Amniotic stem cell (primary cell): ENCODE results near the gene SIX4.
"Not testable (repeated sequence)": the region's sequence is repeated elsewhere in the genome, so short reads cannot be mapped to it uniquely, and the experiment has no call there.

Source experiments
- DNase-seq: peaks from one replicate; lab custom pipeline; 2025; lab: John Stamatoyannopoulos, UW

SIX4 gene

DNA sequence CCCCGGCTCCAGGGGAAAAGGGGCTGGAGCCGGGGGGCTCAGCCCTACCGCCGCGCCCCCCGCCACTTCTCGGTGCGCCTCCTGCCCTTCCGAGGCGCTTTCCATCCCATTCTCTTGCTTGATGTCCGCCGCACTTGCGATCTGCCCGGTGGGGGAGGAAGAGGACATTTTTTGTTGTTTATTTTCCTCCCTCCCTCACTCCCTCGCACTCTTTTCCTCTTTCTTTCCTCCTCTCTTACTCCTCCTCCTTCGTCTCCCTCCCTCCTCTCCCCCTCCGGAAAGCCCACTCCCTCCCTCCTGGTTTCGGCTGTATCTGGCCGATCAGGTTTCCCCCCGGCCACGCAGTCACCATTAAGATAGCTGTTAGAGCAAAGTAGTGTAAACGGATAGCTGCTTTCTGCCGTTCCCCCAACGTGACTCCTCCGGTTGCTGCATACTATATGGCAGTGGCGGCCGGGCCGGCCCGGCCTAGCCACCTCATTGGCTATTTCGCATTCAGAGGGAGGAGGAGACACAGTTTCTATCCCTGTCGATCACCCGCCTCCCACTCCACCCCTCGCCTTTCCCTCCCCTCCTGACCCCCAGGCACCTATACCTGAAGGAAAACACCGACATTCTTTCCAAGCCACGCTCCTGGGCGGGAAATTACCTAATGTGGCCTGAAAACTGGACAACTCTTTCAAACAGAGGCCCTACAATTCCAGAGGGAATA is at the start of gene SIX4:
Gene SIX4, minus strand, starts transcription at position 445 of the 712 bp plus-strand sequence. Its CDS starts 277 bp downstream, at position 168.
- peak; percentile 81 for DNase-seq

DNA sequence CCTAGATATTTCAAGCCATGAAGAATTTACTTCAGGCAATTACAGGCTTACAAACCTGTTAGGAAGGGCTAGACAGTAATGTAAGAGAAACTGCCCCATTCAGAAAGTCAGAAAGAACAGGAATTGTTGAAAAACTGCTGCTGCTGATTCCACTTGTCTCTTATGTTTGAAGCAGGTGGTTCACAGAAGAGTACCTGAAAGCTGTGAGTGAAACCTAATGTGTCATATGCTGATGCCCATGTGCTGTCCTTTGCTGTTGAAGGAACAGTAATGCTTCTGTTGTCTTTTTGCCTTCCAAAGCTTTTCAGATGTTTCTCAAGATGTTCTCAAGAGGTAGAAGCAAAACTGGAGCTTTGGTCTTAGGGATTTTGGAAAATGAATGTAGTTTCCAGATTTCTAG is 49.4 kb upstream of the SIX4 start:
- no peak for DNase-seq

DNA sequence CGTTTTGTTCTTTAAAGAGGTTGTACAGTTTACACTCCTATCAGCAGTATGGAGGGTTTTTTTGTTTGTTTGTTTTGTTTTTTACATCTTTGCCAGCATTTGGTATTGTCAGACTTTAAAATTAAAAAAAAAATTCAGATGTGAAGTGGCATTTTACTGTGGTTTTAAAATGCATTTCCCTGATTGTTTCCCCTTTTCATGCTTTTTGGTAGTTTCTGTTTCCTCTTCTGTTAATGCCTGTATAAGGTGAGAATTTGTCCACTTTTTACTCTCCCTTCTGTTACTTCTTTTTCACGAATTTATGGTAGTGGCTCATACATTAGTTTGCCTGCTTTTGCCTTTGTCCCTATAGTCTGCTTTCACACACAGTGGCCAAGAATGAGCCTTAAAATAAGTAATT is 47.0 kb upstream of the SIX4 start:
- no peak for DNase-seq

DNA sequence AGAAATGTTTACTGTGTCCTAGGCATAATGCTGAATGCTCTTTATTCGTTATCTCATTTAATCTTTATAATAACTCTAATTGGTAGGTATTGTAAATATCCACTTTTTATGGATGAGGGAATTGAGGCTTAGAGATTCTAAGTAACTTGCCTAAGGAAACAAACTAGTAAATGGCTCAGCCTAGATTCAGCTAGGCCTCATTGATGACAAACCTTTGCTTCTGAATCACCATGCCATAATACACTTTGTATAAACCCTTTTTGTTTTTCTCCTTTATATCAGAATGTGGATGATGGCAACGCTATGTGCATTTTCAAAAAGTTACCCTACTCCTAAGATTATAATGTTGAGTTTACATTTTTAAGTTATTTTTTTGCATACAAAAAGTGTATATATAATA is 44.5 kb upstream of the SIX4 start:
- DNase-seq = no peak

DNA sequence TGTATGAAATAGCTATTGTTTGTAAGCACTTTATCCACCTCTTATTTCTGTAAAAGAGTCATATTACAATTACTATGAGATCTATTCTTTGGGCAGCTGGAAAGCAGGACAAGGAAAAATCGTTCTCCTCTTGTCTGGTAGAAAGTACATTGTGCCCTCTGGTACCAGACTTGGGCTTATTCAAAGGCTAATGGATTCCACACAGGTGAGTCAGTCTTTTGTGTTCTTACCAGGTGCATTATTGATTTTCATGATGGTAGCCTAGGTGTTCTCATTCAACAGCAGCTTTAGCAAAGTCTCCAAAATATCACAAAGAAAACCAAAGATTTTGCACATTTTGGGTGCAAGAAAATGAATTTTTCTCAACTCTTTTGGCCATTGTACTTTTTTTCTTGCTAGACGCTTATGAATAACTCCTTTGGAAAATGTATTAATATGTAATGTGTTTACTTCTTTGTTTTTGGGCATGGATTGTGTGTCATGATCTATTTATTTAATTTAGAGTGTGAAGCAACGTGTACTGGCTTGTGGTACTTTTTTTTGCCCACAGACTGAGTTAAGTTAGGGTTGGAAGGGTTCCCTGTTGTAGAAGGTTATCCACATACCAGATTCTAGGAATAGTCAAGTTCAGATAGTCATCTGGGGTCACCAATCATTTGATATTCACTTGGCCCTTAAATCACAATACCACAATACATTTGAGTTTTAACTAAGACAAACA is 36.7 kb upstream of the SIX4 start:
- no peak for DNase-seq

DNA sequence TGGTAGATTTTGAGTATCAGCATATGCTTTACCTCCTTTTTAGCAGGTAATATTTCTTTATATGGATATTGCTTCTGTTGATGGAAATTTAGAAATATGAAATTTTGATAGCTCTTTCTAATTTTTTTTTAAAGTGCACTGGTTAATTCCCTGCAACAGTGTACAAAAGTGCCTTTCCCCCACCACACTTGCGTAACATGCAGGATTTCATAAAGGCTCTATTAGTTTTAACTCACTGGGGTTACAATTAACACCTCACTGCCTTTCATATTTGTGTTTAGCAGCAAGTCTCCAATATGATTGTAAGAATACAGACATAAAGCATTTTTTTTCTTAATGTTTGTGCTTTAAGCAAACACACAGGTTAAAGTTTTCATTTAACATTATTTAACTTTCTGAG is 36.1 kb upstream of the SIX4 start:
- no peak for DNase-seq

DNA sequence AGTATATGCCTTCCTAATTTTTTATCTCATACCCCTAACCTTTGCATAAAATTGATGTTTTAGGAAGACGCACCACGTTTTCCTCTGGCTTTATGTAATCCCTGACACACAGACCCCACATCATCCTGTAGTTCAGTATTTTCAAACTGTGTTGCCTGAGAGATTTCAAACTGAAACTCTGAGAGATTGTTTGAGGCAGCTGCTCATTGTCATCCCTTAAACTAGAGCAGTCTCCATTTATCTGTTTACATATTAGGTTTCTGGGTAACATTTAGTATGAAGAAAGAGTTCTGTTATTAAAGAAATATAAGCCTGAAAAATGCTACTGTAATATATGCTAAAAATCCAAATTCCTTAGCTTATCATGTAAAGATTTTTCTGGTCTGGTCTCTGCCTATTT is 34.7 kb upstream of the SIX4 start:
- no peak for DNase-seq

DNA sequence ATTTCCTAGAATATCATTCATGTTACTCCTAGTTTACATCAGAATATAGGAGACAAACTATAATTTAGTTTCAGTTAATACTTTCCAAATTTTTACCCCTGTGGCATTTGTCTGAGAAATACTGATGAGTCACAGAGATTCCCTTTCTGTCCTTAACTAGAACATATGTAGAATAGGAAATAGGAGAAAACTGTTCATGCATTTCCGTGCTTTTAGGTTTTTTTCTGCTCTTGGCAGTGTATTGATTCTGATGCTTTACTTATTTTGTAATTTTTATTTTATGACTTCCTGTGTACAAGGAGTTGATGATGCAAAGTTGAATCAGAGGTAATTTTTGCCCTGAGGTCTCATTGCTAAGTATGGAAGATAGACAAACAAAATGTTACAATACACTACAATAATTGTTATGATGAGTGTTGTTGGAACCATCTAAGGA is 33.4 kb upstream of the SIX4 start:
- no peak for DNase-seq

DNA sequence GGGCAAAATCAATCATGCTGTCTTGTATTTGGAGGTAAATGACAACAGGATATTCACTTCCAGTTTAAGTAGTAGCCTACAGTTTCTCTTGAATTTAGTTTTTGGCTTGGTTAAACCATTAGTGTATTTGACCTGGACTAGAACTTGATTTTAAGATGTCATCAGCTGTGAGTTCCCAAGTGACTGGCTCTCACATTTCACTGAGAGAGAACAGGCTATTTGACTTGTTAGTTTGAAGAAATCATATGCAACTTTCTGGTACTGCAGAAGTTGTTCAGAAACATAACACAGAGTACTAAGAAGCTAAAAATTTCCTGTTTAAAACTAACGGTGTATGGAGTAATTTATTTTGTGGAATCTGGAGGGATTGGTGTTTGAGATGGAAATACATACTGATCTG is 32.7 kb upstream of the SIX4 start:
- DNase-seq = no peak

DNA sequence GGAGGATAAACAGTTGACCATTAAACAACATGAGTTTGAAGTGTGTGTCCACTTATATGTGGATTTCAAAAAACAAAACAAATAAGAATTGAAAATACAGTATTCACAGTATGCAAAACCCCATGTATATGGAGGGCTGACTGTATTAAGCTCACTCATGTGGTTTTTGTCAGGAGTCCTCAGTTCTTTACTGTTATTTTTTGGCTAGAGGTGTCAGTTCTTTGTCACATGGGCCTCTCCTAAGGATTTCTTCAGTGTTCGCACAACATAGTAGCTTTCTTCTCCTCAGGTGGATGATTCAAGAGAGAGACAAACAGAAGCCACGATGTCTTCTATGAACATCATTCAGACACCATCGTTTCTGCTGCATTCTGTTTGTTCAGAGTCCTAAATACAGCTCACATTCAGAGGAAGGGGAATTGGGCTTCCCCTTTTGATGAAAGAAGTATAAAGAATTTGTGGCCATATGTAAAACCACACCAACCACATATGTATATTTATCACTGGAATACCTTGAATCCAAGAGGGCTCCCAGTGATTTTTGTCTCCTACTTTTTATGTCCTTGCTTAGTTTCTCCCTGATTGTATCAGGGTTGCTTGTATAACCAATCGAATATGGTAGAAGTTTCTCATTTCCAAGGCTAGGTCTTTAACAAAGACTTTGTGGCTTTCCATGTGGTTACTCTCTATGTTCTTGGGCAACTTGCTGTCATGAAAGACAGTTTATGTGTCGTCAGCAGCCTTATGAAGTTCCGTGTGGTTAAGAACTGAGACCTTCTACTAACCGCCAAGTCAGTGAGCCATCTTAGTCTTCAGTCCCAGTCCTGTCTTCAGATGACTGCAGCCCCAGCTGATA is 29.3 kb upstream of the SIX4 start:
- no peak for DNase-seq

DNA sequence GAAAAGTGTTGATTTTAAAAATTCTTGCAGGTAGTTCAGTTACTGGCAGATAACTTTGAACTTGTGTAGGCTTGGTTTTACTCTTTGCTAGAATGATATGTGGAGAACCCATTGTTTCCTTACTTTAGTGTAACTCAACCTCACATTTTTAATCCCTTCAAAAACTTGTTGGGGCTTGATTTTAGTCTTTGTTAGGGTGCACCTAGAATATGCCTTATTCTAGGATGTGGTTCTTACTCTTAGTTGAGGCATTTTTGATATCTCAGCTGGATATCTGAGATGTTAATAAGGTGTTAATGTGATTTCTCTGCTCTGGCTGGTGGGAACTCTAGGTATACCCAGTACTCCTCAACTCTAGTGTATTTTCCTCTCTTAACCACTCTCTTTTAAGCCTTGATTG is 20.4 kb upstream of the SIX4 start:
- no peak for DNase-seq

DNA sequence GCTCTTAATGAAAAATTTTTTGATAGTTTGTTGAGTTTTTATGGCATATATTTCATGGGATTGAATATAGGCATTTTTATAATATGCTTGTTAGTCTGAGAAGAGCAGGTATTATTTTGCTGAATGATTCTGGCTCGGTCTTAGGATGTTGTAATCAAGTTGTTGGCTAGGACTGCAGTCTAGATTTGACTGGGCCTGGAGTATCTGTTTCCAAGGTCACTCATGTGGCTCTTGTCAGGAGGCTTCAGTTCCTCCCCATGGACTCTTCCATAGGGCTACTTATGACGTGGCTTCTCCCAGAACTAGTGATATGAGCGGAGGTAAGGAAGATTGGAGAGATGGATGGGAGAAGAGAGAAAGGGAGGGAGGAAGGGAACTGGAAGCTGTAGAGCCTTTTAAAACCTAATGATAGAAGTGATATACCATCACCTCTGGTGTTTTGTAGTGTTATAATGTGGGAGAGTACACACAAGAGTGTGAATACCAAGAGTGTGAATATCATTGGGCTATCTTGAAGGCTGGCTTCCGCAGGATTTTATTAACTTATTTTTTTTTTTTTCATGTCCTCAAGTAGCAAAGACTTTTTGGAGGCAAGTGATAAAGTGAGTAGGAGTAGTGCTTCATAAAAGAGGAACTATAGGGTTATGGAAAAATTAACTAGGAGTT is 14.8 kb upstream of the SIX4 start:
- no peak for DNase-seq

DNA sequence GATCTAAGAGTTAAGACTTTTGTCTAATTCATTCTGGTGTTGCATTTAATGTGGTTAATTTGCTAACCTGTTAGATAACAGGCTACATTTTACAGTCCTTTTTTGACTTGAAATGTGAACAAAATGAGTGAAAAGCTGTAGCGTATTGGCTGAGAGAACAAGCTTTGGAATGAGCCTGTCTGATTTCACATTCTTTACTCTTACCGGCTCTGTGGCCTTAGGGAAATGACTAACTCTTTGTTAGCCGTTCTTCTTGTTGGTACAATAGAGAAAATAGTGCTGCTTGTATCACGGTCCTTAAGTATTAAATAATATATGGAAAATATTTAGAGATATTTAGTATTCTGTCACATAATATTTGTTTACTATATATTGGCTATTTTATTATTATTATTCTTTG is 12.3 kb upstream of the SIX4 start:
- DNase-seq = peak; percentile 69

DNA sequence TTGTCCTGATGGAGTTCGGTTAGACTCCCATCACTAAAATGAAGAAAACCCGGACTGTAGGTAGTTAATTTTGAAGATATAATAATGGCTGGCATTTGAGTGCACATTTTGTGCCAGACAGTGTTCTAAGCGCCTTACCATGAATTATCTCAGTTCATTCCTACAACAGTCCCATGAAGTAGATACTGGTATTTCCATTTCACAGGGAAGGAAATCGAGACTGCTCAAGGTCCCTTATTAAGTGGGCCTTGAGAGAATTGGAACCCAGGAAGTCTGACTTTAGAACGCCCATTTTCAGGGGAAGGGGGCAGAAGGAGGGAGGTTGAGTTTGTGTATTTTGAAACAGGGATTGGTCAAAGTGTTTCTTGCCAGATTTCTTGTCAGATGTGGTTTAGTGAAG is 11.3 kb upstream of the SIX4 start:
- no peak for DNase-seq

DNA sequence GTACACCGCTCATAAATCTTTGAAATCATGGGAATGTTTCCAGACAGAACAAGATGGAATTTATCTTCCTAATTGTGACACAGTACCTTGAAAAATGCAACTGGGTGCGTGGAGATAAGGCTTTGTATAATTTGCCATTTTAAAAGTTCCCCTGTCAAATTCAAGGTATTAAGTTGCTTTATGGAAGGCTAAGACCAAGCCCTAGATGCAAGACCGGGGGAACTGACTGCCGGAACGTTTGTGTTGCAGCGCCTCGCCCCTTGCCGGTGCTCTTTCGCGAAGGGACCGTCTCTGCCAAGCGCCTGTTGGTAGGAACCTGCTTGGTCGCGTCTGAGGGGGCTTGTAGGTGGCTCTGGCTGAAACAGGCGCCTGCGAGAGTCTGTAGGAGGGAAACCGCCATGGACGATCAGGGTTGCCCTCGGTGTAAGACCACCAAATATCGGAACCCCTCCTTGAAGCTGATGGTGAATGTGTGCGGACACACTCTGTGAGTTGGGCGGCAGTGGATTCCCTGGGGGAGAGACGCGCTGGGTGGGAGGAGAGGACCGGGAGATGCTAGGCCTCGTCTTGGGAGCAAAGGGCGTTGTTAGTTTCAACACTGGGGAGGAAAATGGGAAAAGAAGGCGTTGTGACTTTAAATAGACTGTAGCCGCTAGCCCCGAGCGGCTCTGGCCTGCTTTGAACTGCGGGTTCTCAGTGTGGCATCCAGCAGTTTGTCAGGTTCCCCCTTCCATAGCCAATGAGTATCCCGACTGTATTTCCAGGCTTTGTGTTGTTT is 10.5 kb upstream of the SIX4 start, which contains the start of gene MNAT1:
Gene MNAT1, plus strand, starts transcription at position 297 of the 778 bp plus-strand sequence. Its CDS starts 102 bp downstream, at position 399.
- peak; percentile 62 for DNase-seq

DNA sequence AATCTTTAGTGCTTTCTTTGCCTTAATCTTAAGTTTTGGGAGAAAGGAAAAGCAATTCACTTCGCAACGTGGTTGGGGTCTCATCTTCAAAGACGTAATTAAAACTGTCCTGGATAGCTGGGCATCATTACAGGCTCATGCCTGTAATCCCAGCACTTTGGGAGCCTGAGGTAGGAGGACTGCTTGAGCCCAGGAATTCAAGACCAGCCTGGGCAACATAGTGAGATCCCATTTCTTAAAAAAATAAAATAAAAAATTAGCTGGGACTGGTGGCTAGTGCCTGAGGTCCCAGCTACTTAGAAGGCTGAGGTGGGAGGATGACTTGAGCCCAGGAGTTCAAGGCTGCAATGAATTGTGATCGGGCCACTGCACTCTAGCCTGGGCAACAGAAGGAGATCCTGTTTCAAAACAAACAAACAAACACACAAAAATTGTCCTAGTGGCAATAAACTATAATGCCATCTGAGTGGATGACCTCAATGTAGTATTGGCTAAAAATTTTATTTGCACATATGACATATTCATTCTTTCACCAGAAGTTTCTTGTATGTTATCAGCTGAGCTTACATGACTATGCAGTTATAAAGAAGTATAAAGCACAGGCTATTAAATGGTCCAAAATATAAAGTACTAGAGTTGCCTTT is 8.8 kb upstream of the SIX4 start:
- DNase-seq = no peak

DNA sequence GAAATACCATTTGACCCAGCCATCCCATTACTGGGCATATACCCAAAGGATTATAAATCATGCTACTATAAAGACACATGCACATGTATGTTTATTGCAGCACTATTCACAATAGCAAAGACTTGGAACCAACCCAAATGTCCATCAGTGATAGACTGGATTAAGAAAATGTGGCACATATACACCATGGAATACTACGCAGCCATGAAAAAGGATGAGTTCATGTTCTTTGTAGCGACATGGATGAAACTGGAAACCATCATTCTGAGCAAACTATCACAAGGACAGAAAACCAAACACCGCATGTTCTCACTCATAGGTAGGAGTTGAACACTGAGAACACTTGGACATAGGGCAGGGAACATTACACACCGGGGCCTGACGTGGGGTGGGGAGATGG is 7.1 kb upstream of the SIX4 start:
- not testable (repeated sequence) for DNase-seq

DNA sequence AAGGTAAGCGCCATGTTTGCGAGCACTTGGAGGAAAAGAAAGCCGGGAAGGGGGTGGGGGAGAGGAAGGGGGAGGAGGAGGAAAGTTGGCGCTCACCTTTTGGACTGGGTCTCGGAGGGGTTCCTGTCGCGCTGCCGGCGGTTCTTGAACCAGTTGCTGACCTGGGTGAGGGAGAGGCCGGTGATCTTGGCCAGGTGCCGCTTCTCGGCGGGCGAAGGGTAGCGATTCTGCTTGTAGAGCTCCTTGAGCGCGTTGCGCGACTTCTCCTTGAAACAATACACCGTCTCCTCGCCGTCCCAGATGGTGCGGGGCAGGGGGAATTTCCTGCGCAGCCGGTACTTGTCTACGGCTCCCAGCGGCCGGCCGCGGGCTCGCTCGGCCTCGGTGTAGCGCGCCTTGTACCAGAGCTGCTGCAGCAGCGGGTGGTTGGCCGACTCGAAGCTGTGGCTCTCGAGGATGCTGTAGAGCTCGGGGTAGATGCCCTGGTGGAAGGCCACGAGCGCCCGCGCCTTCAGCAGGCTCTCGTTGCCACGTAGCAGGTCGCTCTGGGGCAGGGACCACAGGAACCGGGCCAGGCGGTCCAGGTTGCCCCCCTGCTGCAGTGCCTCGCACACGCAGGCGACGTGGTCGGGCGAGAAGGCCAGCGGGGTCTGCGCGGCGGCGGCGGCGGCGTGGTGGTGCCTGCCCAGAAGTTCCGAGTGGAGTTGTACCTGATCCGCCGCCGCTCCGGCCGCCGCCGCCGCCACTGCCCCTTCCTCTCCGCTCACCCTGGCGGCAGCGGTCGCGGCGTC is 840 bp downstream of the SIX4 start:
- no peak for DNase-seq

DNA sequence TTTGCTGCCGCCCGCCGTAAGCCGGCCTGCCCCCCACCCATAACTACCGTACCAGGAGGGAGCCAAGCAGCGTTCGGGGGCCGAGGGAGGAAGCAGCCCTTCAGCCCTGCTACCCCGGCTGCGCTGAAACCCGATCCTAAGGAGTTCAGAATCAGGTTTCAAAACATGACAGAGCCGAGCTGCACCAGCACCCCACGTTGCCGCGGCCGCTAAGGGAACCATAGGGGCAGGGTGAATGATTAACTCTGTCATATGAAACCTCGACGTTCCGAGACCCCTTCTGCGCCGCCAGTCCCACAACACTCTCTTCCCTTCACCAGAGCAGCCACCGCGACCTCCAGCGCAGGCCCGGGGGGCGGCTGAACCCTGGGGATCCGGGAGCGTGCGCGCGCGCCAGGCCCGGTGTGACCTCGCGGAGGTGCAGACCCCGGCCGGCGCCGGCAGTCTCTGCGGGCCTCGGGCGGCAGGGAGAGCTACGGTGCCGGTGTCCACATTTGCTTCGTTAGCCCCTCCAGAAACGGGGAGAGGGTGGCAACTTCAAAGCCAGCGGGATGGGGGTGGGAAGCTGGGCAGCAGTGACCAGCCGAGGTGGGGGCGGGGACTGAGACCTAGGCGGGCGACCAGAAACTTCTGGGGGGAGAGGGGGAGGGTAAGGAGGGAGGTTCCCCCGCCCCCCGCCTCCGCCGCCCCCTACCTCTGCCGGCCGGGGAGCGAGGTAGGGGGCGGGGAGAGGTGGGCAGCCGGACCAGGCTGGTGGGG is 1.6 kb downstream of the SIX4 start:
- DNase-seq = no peak

DNA sequence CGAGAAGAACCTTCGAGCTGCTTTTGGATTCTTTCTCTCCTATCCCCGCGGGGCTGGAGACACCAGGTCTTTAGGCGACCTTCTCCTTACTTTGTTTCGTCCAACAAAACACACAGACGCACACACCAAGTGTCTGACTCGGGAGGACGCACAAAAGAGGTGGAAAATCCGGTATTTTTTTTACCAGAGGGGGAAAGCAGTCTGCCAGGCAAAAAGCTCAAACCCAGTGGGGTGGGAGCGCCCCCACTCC is 2.1 kb downstream of the SIX4 start:
- DNase-seq = no peak
